Panc1 (cell line): ENCODE data around the gene GOLGA1. TPM values are rescaled to one million over a fixed set of nuclear protein-coding genes. Genes with fewer than 3 reads are reported as not detected.

ENCODE experiments used
- ATAC-seq: fragments of 200-7000 bp; cut with Tn5 transposase; 2 replicates; pipeline ENCODE4 v1.9.1; 2020; ENCODE audit warnings: mild to moderate bottlenecking, moderate library complexity
- BruUV-seq: library from RNA; stranded (reverse); fragments of 400-500 nt; replicated peaks from 2 replicates; lab custom pipeline; 2021; lab: Mats Ljungman, UMichigan
- CTCF ChIA-PET: fragments of 300-600 bp; sonication (Branson Sonifier 250); formaldehyde crosslinking; loops from one replicate; lab custom pipeline; 2022; ENCODE audit warnings: antibody characterized with exemption; lab: Charles Lee
- POLR2A ChIA-PET: fragments of 300-600 bp; sonication (Branson Sonifier 250); formaldehyde crosslinking; loops from one replicate; lab custom pipeline; 2022; ENCODE audit warnings: antibody characterized with exemption; lab: Charles Lee
- DNase-seq: peaks from one replicate; pipeline ENCODE4 v3.0.0-alpha.2; 2010; ENCODE audit warnings: low read depth, low spot score
- H3K27ac ChIP-seq: 2 replicates; pipeline ENCODE4 v1.5.1; 2011; ENCODE audit warnings: mild to moderate bottlenecking, low read length, inconsistent platforms
- H3K27me3 ChIP-seq: fragments of 200-500 bp; sonication (Bioruptor generic); 2 replicates; pipeline ENCODE4 v1.6.0; 2014; ENCODE audit warnings: low read length, inconsistent platforms; ENCODE audit not compliant: control insufficient read depth, insufficient read depth
- H3K36me3 ChIP-seq: fragments of 200-500 bp; sonication (Bioruptor generic); 2 replicates; pipeline ENCODE4 v1.5.1; 2014; ENCODE audit warnings: inconsistent platforms, mild to moderate bottlenecking, low read length, moderate library complexity; ENCODE audit not compliant: control insufficient read depth, insufficient read depth
- H3K4me1 ChIP-seq: 2 replicates; pipeline ENCODE4 v1.5.1; 2011; ENCODE audit warnings: inconsistent platforms, mild to moderate bottlenecking, low read length, moderate library complexity; ENCODE audit not compliant: control insufficient read depth, insufficient read depth
- H3K4me3 ChIP-seq, 2 experiments: 2 replicates each; pipeline ENCODE4 v1.5.1; 2011 to 2012; ENCODE audit warnings: low read depth in 2 of 2, low read length in 2 of 2, mild to moderate bottlenecking in 2 of 2, inconsistent platforms in 1 of 2, moderate library complexity in 1 of 2
- H3K9me3 ChIP-seq: fragments of 200-500 bp; sonication (Bioruptor generic); 2 replicates; pipeline ENCODE4 v1.5.1; 2014; ENCODE audit warnings: low read depth, mild to moderate bottlenecking, inconsistent platforms, low read length, moderate library complexity; ENCODE audit not compliant: control insufficient read depth, insufficient read depth
- CTCF ChIP-seq: fragments of 450-650 bp; IDR thresholded peaks from 2 replicates; pipeline ENCODE4 v1.5.1; 2017; ENCODE audit warnings: mild to moderate bottlenecking
- POLR2AphosphoS5 ChIP-seq: IDR thresholded peaks from 2 replicates; pipeline ENCODE4 v1.6.1; 2012; ENCODE audit warnings: mild to moderate bottlenecking, low read depth, low read length, moderate library complexity
- REST ChIP-seq, 2 experiments: IDR thresholded peaks; 2 replicates each; pipeline ENCODE4 v1.6.1; 2011 to 2012; ENCODE audit warnings: low read depth in 2 of 2, control low read depth in 1 of 2, low read length in 1 of 2, mild to moderate bottlenecking in 1 of 2, moderate library complexity in 1 of 2; ENCODE audit not compliant: insufficient read depth in 1 of 2
- SIN3A ChIP-seq: IDR thresholded peaks from 2 replicates; pipeline ENCODE4 v1.6.1; 2012; ENCODE audit warnings: low read depth, mild to moderate bottlenecking, low read length, moderate library complexity, borderline replicate concordance; ENCODE audit not compliant: insufficient read depth
- TCF7L2 ChIP-seq: IDR thresholded peaks from 2 replicates; pipeline ENCODE4 v1.6.1; 2011; ENCODE audit warnings: mild to moderate bottlenecking, low read depth, low read length, inconsistent platforms
- in situ Hi-C: cut with HindIII; loops from 2 replicates; pipeline ENCODE4 v1.10.0; 2016; ENCODE audit warnings: low sequenced_read_pairs, low pct_unique_long_range_greater_than_20kb
- intact Hi-C: fragments of 100-400 bp; cut with micrococcal nuclease; formaldehyde crosslinking; loops from one replicate; pipeline ENCODE4 v1.10.0; 2022; ENCODE audit not compliant: unreplicated experiment
- total RNA-seq: library from RNA; stranded (reverse); gene quantifications from one replicate; pipeline ENCODE4 v1.2.1, GENCODE V29; 2021; ENCODE audit not compliant: unreplicated experiment

The GOLGA1 gene
- total RNA-seq, 1 experiment from 2014 or later: 15.5 TPM

- Histone ChIP-seq H3K27ac (no peak overlapping the region), H3K36me3 (no peaks in the 10 kb centered on the region), H3K9me3 (no peaks in the 10 kb centered on the region), H3K4me1 (no peaks in the 10 kb centered on the region), H3K4me3 (no peak overlapping the region), H3K27me3 (no peaks in the 10 kb centered on the region)
- POLR2A ChIA-PET: no interaction called here
- BruUV-seq: no TSS peak
- TF ChIP-seq REST (IDR thresholded peaks at IDR 0.05; ENCODE audit: insufficient read depth in 1 of 2, low read depth in 2 of 2, low read length in 1 of 2): no peak
- no peak for TF ChIP-seq CTCF
- TF ChIP-seq SIN3A: no peak
- no peak for TF ChIP-seq TCF7L2
- no peak for TF ChIP-seq POLR2AphosphoS5
- in situ Hi-C loops (no loop called here), intact Hi-C loops (no loop called here)
- CTCF ChIA-PET: no interaction called here
- ATAC-seq (no peak), DNase-seq (no peak)
Measured at GRCh38 chr9:124911766-124912165, 29.1 kb downstream of the GOLGA1 start.

GRCh38 chr9:124908098-124908497, 32.8 kb downstream of the GOLGA1 start:
- CTCF ChIA-PET: no interaction called here
- Histone ChIP-seq H3K9me3 (no peaks in the 10 kb centered on the region), H3K36me3 (no peaks in the 10 kb centered on the region), H3K27ac (no peak overlapping the region), H3K4me1 (no peaks in the 10 kb centered on the region), H3K27me3 (no peaks in the 10 kb centered on the region), H3K4me3 (no peak overlapping the region)
- POLR2A ChIA-PET: no interaction called here
- in situ Hi-C loops: no loop called here
- DNase-seq: no peak
- no peak for TF ChIP-seq CTCF
- TF ChIP-seq REST (IDR thresholded peaks at IDR 0.05; ENCODE audit: insufficient read depth in 1 of 2, low read depth in 2 of 2, low read length in 1 of 2): no peak
- TF ChIP-seq TCF7L2: no peak
- TF ChIP-seq SIN3A: no peak
- TF ChIP-seq POLR2AphosphoS5: no peak
- BruUV-seq: no TSS peak
- ATAC-seq: no peak
- intact Hi-C loops: no loop called here
